HG03432 (cell line): ENCODE data around the gene HADHB.
A peak's percentile ranks its signal among the peaks of the same experiment; 100 is the strongest.

ENCODE experiments used
- ATAC-seq: cut with Tn5 transposase; IDR thresholded peaks from one replicate; pipeline ENCODE4 v1.9.1; 2021; ENCODE audit warnings: mild to moderate bottlenecking, moderate library complexity; ENCODE audit not compliant: unreplicated experiment

The HADHB gene

GRCh38 chr2:26244309-26245230 lies at the start of gene HADHB, which contains the start of gene HADHA:
Gene HADHB (plus strand): TSS chr2:26244939. CDS start chr2:26254255, 9,316 bp downstream.
Gene HADHA (minus strand): TSS chr2:26244632. CDS start chr2:26244596, 36 bp downstream.
- ATAC-seq: peak; percentile 78

- no peak for ATAC-seq
Measured at GRCh38 chr2:26195040-26195984, 49.4 kb upstream of the HADHB start.

GRCh38 chr2:26196683-26197418 lies 47.9 kb upstream of the HADHB start:
- ATAC-seq: no peak

GRCh38 chr2:26197516-26197915 lies 47.2 kb upstream of the HADHB start:
- no peak for ATAC-seq

GRCh38 chr2:26202981-26203490 lies 41.7 kb upstream of the HADHB start:
- no peak for ATAC-seq

GRCh38 chr2:26203906-26204305 lies 40.8 kb upstream of the HADHB start:
- no peak for ATAC-seq

- no peak for ATAC-seq
Measured at GRCh38 chr2:26212011-26212410, 32.7 kb upstream of the HADHB start.

GRCh38 chr2:26214759-26215158 lies 30.0 kb upstream of the HADHB start:
- ATAC-seq: no peak

- ATAC-seq: no peak
Measured at GRCh38 chr2:26215833-26216232, 28.9 kb upstream of the HADHB start.

- no peak for ATAC-seq
Measured at GRCh38 chr2:26216587-26216986, 28.2 kb upstream of the HADHB start.

- no peak for ATAC-seq
Measured at GRCh38 chr2:26217720-26218119, 27.0 kb upstream of the HADHB start.

GRCh38 chr2:26223018-26223417 lies 21.7 kb upstream of the HADHB start:
- ATAC-seq: no peak

GRCh38 chr2:26224095-26224494 lies 20.6 kb upstream of the HADHB start:
- no peak for ATAC-seq

- ATAC-seq: no peak
Measured at GRCh38 chr2:26229595-26229994, 15.1 kb upstream of the HADHB start.

- ATAC-seq: no peak
Measured at GRCh38 chr2:26230806-26231205, 13.9 kb upstream of the HADHB start.

GRCh38 chr2:26235089-26235488 lies 9.7 kb upstream of the HADHB start:
- ATAC-seq: no peak

- ATAC-seq: no peak
Measured at GRCh38 chr2:26237868-26238267, 6.9 kb upstream of the HADHB start.

GRCh38 chr2:26238311-26238958 lies 6.3 kb upstream of the HADHB start:
- ATAC-seq: no peak

GRCh38 chr2:26241928-26242436 lies 2.8 kb upstream of the HADHB start:
- no peak for ATAC-seq
